Left hindlimb (tissue), 1 donor: ENCODE data around the gene TTLL5.
"Not testable (repeated sequence)": the region's sequence is repeated elsewhere in the genome, so short reads cannot be mapped to it uniquely, and the experiment has no call there.

ENCODE experiments used
- DNase-seq: peaks from one replicate; pipeline ENCODE4 v3.0.0-alpha.2; 2018

TTLL5 gene

GRCh38 chr14:75650253-75651058, 10.6 kb upstream of the TTLL5 start:
- no peak for DNase-seq

- no peak for DNase-seq
These were observed 7.5 kb upstream of the TTLL5 start for GRCh38 chr14:75653563-75653962.

- DNase-seq, result peak; percentile 80
These were observed 6.8 kb upstream of the TTLL5 start for GRCh38 chr14:75654127-75654732.

- DNase-seq, result no peak
These were observed 5.8 kb upstream of the TTLL5 start for GRCh38 chr14:75655235-75655634.

GRCh38 chr14:75657331-75657730, 3.7 kb upstream of the TTLL5 start:
- DNase-seq, result no peak

- no peak for DNase-seq
These were observed 2.1 kb upstream of the TTLL5 start for GRCh38 chr14:75658957-75659356.

GRCh38 chr14:75660238-75660629, 812 bp upstream of the TTLL5 start:
- DNase-seq, result no peak

- DNase-seq, result no peak
These were observed 411 bp downstream of the TTLL5 start for GRCh38 chr14:75661499-75661814.

GRCh38 chr14:75662966-75663365, 1.9 kb downstream of the TTLL5 start:
- DNase-seq, result no peak

GRCh38 chr14:75667099-75667765, 6.2 kb downstream of the TTLL5 start:
- DNase-seq, result no peak

GRCh38 chr14:75672605-75673192, 11.7 kb downstream of the TTLL5 start:
- no peak for DNase-seq

- DNase-seq, result no peak
These were observed 12.4 kb downstream of the TTLL5 start for GRCh38 chr14:75673345-75674035.

GRCh38 chr14:75675265-75675960, 14.4 kb downstream of the TTLL5 start:
- no peak for DNase-seq

GRCh38 chr14:75685910-75686309, 24.9 kb downstream of the TTLL5 start:
- DNase-seq, result no peak

- peak; percentile 70 for DNase-seq
These were observed 28.0 kb downstream of the TTLL5 start for GRCh38 chr14:75689012-75689411.

GRCh38 chr14:75690010-75690409, 29.0 kb downstream of the TTLL5 start:
- DNase-seq, result no peak

GRCh38 chr14:75695025-75695424, 34.0 kb downstream of the TTLL5 start:
- DNase-seq, result not testable (repeated sequence)

GRCh38 chr14:75697386-75697785, 36.3 kb downstream of the TTLL5 start:
- no peak for DNase-seq

- DNase-seq, result no peak
These were observed 36.9 kb downstream of the TTLL5 start for GRCh38 chr14:75697918-75698317.

GRCh38 chr14:75699331-75699730, 38.3 kb downstream of the TTLL5 start:
- DNase-seq, result no peak

GRCh38 chr14:75700295-75700694, 39.2 kb downstream of the TTLL5 start:
- DNase-seq, result no peak

GRCh38 chr14:75702122-75702521, 41.1 kb downstream of the TTLL5 start:
- peak; percentile 52 for DNase-seq
